Ishikawa (cell line): ENCODE results near the gene GCG.

Experiments used
- CEBPB ChIP-seq: IDR thresholded peaks from 2 replicates; pipeline ENCODE4 v1.6.1; 2012
- CREB1 ChIP-seq: IDR thresholded peaks from 2 replicates; pipeline ENCODE4 v1.6.1; 2012; ENCODE audit warnings: low read depth
- EGR1 ChIP-seq: IDR thresholded peaks from 2 replicates; pipeline ENCODE4 v1.6.1; 2012
- EP300 ChIP-seq: IDR thresholded peaks from 2 replicates; pipeline ENCODE4 v1.6.1; 2012; ENCODE audit warnings: borderline replicate concordance
- FOXM1 ChIP-seq: IDR thresholded peaks from 2 replicates; pipeline ENCODE4 v1.6.1; 2012; ENCODE audit warnings: low read depth, borderline replicate concordance
- MAX ChIP-seq: IDR thresholded peaks from 2 replicates; pipeline ENCODE4 v1.6.1; 2012
- NFIC ChIP-seq: IDR thresholded peaks from 2 replicates; pipeline ENCODE4 v1.6.1; 2012
- RAD21 ChIP-seq: IDR thresholded peaks from 2 replicates; pipeline ENCODE4 v1.6.1; 2012; ENCODE audit warnings: low read depth
- REST ChIP-seq: IDR thresholded peaks from 2 replicates; pipeline ENCODE4 v1.6.1; 2012; ENCODE audit warnings: low read depth, mild to moderate bottlenecking
- TAF1 ChIP-seq: IDR thresholded peaks from 2 replicates; pipeline ENCODE4 v1.6.1; 2012; ENCODE audit warnings: low read depth, mild to moderate bottlenecking
- TCF12 ChIP-seq: IDR thresholded peaks from 2 replicates; pipeline ENCODE4 v1.6.1; 2012; ENCODE audit warnings: low read depth
- TEAD4 ChIP-seq: IDR thresholded peaks from 2 replicates; pipeline ENCODE4 v1.6.1; 2012
- YY1 ChIP-seq: IDR thresholded peaks from 2 replicates; pipeline ENCODE4 v1.6.1; 2012; ENCODE audit warnings: low read depth
- ZBTB7A ChIP-seq: IDR thresholded peaks from 2 replicates; pipeline ENCODE4 v1.6.1; 2012; ENCODE audit warnings: low read depth
- TF ChIP-seq, protein P1 (sequence below): IDR thresholded peaks from 2 replicates; pipeline ENCODE4 v1.6.1; 2012

Gene GCG

DNA sequence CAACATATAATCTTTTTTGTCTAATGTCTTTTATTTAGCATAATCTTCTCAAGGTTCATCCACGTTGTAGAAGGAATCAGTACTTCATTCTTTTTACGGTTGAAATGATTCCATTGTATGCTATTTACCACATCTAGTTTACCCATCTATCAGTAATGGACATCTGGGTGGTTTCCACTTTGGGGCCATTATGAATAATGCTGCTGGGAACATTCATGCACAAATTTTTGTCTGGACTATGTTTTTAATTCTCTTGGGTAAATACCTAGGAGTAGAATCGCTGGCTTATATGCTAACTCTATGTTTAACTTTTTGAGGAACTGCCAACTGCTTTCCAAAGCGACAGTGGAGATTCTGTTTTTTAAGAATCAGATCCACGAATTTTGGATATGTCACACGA lies 7.4 kb upstream of the GCG start:
- no peak for TF ChIP-seq TCF12
- TF ChIP-seq CREB1: no peak
- TF ChIP-seq YY1: no peak
- TF ChIP-seq TAF1: no peak
- TF ChIP-seq CEBPB: no peak
- TF ChIP-seq, protein P1, sequence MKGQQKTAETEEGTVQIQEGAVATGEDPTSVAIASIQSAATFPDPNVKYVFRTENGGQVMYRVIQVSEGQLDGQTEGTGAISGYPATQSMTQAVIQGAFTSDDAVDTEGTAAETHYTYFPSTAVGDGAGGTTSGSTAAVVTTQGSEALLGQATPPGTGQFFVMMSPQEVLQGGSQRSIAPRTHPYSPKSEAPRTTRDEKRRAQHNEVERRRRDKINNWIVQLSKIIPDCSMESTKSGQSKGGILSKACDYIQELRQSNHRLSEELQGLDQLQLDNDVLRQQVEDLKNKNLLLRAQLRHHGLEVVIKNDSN: no peak
- no peak for TF ChIP-seq MAX
- TF ChIP-seq TEAD4: no peak
- TF ChIP-seq EGR1: no peak
- no peak for TF ChIP-seq NFIC
- TF ChIP-seq RAD21: no peak
- no peak for TF ChIP-seq FOXM1
- TF ChIP-seq REST: no peak
- no peak for TF ChIP-seq ZBTB7A
- TF ChIP-seq EP300: no peak

DNA sequence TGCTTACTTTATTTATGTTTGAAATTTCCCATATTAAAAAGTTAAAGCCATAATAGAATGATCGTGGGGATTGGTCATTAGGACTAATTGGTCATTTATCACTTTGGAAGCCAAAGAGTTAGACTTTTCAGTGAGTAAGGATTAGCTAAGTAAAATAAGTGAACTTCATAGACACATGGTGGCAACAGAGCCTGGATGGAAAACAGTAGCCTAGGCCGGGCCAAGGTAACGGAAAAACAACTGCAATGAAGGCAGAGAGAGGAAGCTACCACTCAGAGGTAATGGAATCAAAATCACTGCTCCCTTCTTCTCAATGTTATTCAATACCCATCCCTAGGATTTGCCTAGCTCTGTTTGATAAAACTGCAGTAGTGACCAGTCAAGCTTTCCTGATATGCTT lies 4.1 kb upstream of the GCG start:
- TF ChIP-seq TAF1: no peak

- TF ChIP-seq TAF1 (no peak), YY1 (no peak), CREB1 (no peak)
Measured at GRCh38 chr2:162155093-162155492, 3.0 kb upstream of the GCG start.

GRCh38 chr2:162153608-162154224 lies 1.7 kb upstream of the GCG start:
- peak; percentile 62; the same call in 1 of the 2 replicates for TF ChIP-seq RAD21
- no peak for TF ChIP-seq ZBTB7A

DNA sequence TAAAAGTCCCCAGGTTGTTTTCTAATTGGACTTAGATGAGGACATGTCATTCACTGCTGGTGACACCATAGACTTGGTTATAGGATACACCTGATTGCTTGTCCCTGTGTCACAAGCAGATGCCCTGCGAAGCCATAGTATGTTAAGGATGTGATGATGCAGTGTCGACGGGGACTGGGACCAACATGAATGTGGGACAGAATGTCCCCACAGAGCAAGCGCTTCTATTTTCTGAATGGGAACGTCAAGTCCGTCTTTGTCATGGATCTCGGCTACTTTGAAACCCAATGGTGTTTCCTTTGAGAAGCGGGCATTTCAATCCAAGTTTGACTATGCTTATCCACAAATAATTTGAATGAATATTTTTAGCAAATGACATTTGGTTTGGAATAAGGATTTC lies 2.1 kb downstream of the GCG start:
- TF ChIP-seq FOXM1 (no peak), MAX (no peak), NFIC (no peak), TEAD4 (no peak), EGR1 (no peak), ZBTB7A (no peak), TAF1 (no peak), YY1 (no peak), TCF12 (no peak), CEBPB (no peak), CREB1 (no peak), REST (no peak), EP300 (no peak)
- TF ChIP-seq, protein P1: no peak

DNA sequence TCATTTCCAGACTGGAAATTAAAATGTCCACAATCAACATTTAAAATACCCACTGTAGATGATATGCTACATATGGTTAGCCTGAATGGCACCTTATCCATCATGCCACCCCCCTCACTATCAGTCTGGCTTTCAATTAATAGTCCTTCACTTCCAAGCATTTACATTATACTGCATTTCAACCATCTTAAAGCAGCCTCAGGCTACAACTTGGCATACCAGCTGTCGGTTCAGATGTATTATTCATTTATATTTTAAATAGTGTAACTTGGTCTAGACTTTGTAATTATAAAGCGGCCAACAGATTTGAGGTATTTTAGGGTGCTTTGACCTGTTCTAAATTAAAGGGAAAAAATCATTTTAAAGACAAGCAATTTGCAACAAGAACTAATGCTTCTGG lies 2.6 kb downstream of the GCG start:
- TF ChIP-seq TCF12 (no peak), REST (no peak), YY1 (no peak), CEBPB (no peak), TAF1 (no peak), FOXM1 (no peak), TEAD4 (no peak), MAX (no peak), NFIC (no peak), CREB1 (no peak), EGR1 (no peak), RAD21 (no peak), ZBTB7A (no peak), EP300 (no peak)
- TF ChIP-seq, protein P1: no peak
